ENCODE measurements around the gene NUMB.

- no peak for TF ChIP-seq CTCF (IDR thresholded peaks at IDR 0.05; ENCODE audit: borderline replicate concordance, extremely low read depth, low read length, poor library complexity, severe bottlenecking)
- TF ChIP-seq EZH2 (IDR thresholded peaks at IDR 0.05; ENCODE audit: borderline replicate concordance, low read depth, low read length, severe bottlenecking): no peak
Measured at GRCh38 chr14:73457924-73458182, 493 bp downstream of the NUMB start.
